Esophagus squamous epithelium (tissue), 5 donors: ENCODE results near the gene ZP2. TPM values are rescaled to one million over a fixed set of nuclear protein-coding genes. Genes with fewer than 3 reads are reported as not detected.

ENCODE experiments used
- DNase-seq: peaks from one replicate; lab custom pipeline; 2025; lab: John Stamatoyannopoulos, UW
- H3K27ac ChIP-seq, 4 donors: fragments of 200-600 bp; sonication (generic); one replicate each; pipeline ENCODE4 v1.5.1; 2016 to 2019; ENCODE audit warnings: mild to moderate bottlenecking in 1 of 4
- H3K27me3 ChIP-seq, 4 donors: fragments of 200-600 bp; sonication (generic); 1 replicate in 3 of 4; 2 replicates in 1 of 4; pipeline versions ENCODE4 v1.5.1 to v1.6.0; 2017 to 2021; ENCODE audit warnings: antibody characterized with exemption in 1 of 4
- H3K36me3 ChIP-seq, 3 donors: fragments of 200-600 bp; sonication (generic); one replicate each; pipeline ENCODE4 v1.5.1; 2016 to 2019
- H3K4me1 ChIP-seq, 3 donors: fragments of 200-600 bp; sonication (generic); one replicate each; pipeline ENCODE4 v1.5.1; 2017 to 2019
- H3K4me3 ChIP-seq, 4 donors: fragments of 200-600 bp; sonication (generic); 1 replicate in 3 of 4; 2 replicates in 1 of 4; pipeline ENCODE4 v1.5.1; 2016 to 2019; ENCODE audit warnings: mild to moderate bottlenecking in 2 of 4, moderate library complexity in 1 of 4
- H3K9me3 ChIP-seq, 3 donors: fragments of 200-600 bp; sonication (generic); one replicate each; pipeline ENCODE4 v1.5.1; 2016 to 2019
- CTCF ChIP-seq, 6 experiments: fragments of 450-650 bp in 4 of 6; fragments of 200-600 bp in 2 of 6; sonication (generic) in 2 of 6; IDR thresholded peaks; one replicate each; pipeline ENCODE4 v1.5.1; 2016 to 2019; ENCODE audit warnings: antibody characterized with exemption in 6 of 6, mild to moderate bottlenecking in 4 of 6, moderate library complexity in 4 of 6
- POLR2A ChIP-seq, 4 donors: fragments of 450-650 bp; IDR thresholded peaks; one replicate each; pipeline ENCODE4 v1.6.1; 2017; ENCODE audit warnings: antibody characterized with exemption in 4 of 4, mild to moderate bottlenecking in 4 of 4, moderate library complexity in 3 of 4
- WGBS, 2 donors: methylation state at CpG; one replicate each; pipeline ENCODE4 v1.1.5; 2018; 5-methylcytosine and 5-hydroxymethylcytosine counted together
- intact Hi-C: fragments of 100-400 bp; cut with DNase I; formaldehyde crosslinking; loops from one replicate; pipeline ENCODE4 v1.15.0; 2022
- total RNA-seq, 4 donors: library from RNA; depleted of rRNA; stranded (reverse); fragments of >200 nt; gene quantifications; one replicate each; pipeline ENCODE4 v1.1.0, GENCODE V29; 2016
- donor health status: DM: yes; HTN: yes; CAD: no.

The ZP2 gene
- total RNA-seq, 4 donors from 2014 or later, result not detected

- no peaks in the 10 kb centered on the region for H3K4me1 ChIP-seq
- peaks cover 0 to 29% (median 0%) of the 10 kb centered on the region in 4 donors for H3K27me3 ChIP-seq
- H3K36me3 ChIP-seq, result no peaks in the 10 kb centered on the region
- H3K27ac ChIP-seq, result no peak overlapping the region
- H3K9me3 ChIP-seq, result peaks cover 0 to 5% (median 0%) of the 10 kb centered on the region in 3 donors
- TF ChIP-seq POLR2A (IDR thresholded peaks at IDR 0.05) (no peak), CTCF (IDR thresholded peaks at IDR 0.05) (no peak)
- H3K4me3 ChIP-seq, result no peak overlapping the region
- DNase-seq, result no peak
- intact Hi-C loops, result loop anchor here (10.0 kb wide), 1 partner anchor 80 kb away; the partner anchor contains the start of gene CRYM
- WGBS, 2 donors, result 38 to 40% methylated on average over 4 to 5 of the region's 6 CpGs
Measured at GRCh38 chr16:21194771-21195301, 16.5 kb downstream of the ZP2 start.

GRCh38 chr16:21192991-21193390, 18.4 kb downstream of the ZP2 start:
- no peak for DNase-seq
- Histone ChIP-seq H3K36me3 (no peaks in the 10 kb centered on the region), H3K27ac (no peak overlapping the region), H3K27me3 (peaks cover 0 to 14% (median 0%) of the 10 kb centered on the region in 4 donors), H3K4me1 (peaks cover 4 to 10% (median 8%) of the 10 kb centered on the region in 3 donors), H3K9me3 (peaks cover 0 to 5% (median 0%) of the 10 kb centered on the region in 3 donors), H3K4me3 (no peak overlapping the region)
- intact Hi-C loops, result loop anchor here (10.0 kb wide), 1 partner anchor 82 kb away; the partner anchor contains the start of gene CRYM
- WGBS, 2 donors, result 70 to 83% methylated on average over 1 of the region's 1 CpG
- no peak for TF ChIP-seq CTCF (IDR thresholded peaks at IDR 0.05)
- TF ChIP-seq POLR2A (IDR thresholded peaks at IDR 0.05), result no peak

- Histone ChIP-seq H3K27me3 (peaks cover 0 to 3% (median 0%) of the 10 kb centered on the region in 4 donors), H3K4me3 (no peak overlapping the region), H3K36me3 (no peaks in the 10 kb centered on the region), H3K27ac (no peak overlapping the region), H3K9me3 (peaks cover 0 to 5% (median 0%) of the 10 kb centered on the region in 3 donors), H3K4me1 (peaks cover 4 to 11% (median 8%) of the 10 kb centered on the region in 3 donors)
- no peak for DNase-seq
- intact Hi-C loops, result loop anchor here (10.0 kb wide), 1 partner anchor 84 kb away; the partner anchor contains the start of gene CRYM
- TF ChIP-seq CTCF (IDR thresholded peaks at IDR 0.05) (no peak), POLR2A (IDR thresholded peaks at IDR 0.05) (no peak)
Measured at GRCh38 chr16:21190599-21190998, 20.8 kb downstream of the ZP2 start.

GRCh38 chr16:21190013-21190412, 21.4 kb downstream of the ZP2 start:
- no peak for TF ChIP-seq POLR2A (IDR thresholded peaks at IDR 0.05)
- TF ChIP-seq CTCF (IDR thresholded peaks at IDR 0.05), result no peak
- Histone ChIP-seq H3K4me1 (peaks cover 4 to 11% (median 8%) of the 10 kb centered on the region in 3 donors), H3K27ac (no peak overlapping the region), H3K27me3 (no peaks in the 10 kb centered on the region), H3K36me3 (no peaks in the 10 kb centered on the region), H3K9me3 (peaks cover 0 to 5% (median 0%) of the 10 kb centered on the region in 3 donors), H3K4me3 (no peak overlapping the region)
- intact Hi-C loops, result loop anchor here (10.0 kb wide), 1 partner anchor 85 kb away; the partner anchor contains the start of gene CRYM
- WGBS, 2 donors, result 92 to 94% methylated on average over 4 of the region's 4 CpGs
- no peak for DNase-seq

- H3K9me3 ChIP-seq, result peaks cover 0 to 5% (median 0%) of the 10 kb centered on the region in 3 donors
- no peak for DNase-seq
- no peak for TF ChIP-seq CTCF (IDR thresholded peaks at IDR 0.05)
- TF ChIP-seq POLR2A (IDR thresholded peaks at IDR 0.05), result no peak
- no peak overlapping the region for H3K27ac ChIP-seq
- no peaks in the 10 kb centered on the region for H3K36me3 ChIP-seq
- peaks cover 4 to 11% (median 8%) of the 10 kb centered on the region in 3 donors for H3K4me1 ChIP-seq
- WGBS, 2 donors, result 75 to 81% methylated on average over 4 to 5 of the region's 5 CpGs
- H3K27me3 ChIP-seq, result no peaks in the 10 kb centered on the region
- intact Hi-C loops, result no loop called here
- no peak overlapping the region for H3K4me3 ChIP-seq
Measured at GRCh38 chr16:21189311-21189710, 22.1 kb downstream of the ZP2 start.
